ENCODE measurements around the gene ELSPBP1. TPM values are rescaled to one million over a fixed set of nuclear protein-coding genes. Genes with fewer than 3 reads are reported as not detected.
A peak's percentile ranks its signal among the peaks of the same experiment; 100 is the strongest.
"Not testable (repeated sequence)": the region's sequence is repeated elsewhere in the genome, so short reads cannot be mapped to it uniquely, and the experiment has no call there.

ELSPBP1 gene
- polyA plus RNA-seq, 3 donors from 2014 or later, result not detected

DNA sequence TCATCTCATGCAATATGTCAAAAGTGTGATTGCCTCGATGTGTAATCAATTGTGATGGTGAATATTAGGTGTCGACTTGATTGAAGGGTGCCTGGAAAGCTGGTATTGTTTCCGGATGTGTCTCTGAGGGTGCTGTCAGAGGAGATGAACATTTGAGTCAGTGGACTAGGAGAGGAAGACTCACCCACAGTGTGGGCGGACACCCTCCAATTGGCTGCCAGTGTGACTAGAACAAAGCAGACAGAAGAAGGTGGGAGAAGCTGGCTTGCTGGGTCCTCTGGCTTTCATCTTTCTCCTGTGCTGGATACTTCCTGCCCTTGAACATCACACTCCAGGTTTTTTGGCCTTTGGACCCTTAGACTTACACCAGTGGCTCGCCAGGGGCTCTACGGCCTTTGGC lies 64.9 kb downstream of the ELSPBP1 start:
- Mint-ChIP-seq H3K27ac (no peak overlapping the region), H3K27me3 (ENCODE audit: low read depth in 3 of 3) (peaks cover 0 to 10% (median 5%) of the 10 kb centered on the region in 3 donors), H3K4me1 (no peaks in the 10 kb centered on the region), H3K36me3 (no peaks in the 10 kb centered on the region), H3K9me3 (no peaks in the 10 kb centered on the region), H3K4me3 (no peak overlapping the region)
- no peak for DNase-seq

DNA sequence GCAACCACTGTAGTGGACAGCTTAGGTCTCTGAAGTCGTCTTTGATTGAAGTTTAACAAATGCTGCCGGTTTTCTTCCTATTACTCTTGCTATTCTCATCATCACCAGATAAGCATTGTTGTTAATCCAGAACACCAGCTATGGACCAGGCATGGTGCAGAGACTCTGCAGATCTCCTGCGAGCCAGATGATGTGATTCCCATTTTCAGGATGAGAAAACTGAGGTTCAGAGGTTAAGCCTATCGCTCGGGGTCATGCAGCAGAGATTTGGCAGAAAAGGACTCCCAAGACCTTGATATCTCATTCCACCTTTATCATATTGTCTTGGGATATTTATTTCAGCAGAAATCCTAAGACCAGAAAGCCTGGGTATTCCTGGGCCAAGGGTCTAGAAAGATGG lies 65.9 kb downstream of the ELSPBP1 start:
- Mint-ChIP-seq H3K27ac (peak overlapping the region in 1 of 6 donors; percentile 40), H3K4me3 (no peak overlapping the region), H3K36me3 (no peaks in the 10 kb centered on the region), H3K4me1 (no peaks in the 10 kb centered on the region), H3K27me3 (ENCODE audit: low read depth in 3 of 3) (peaks cover 0 to 10% (median 5%) of the 10 kb centered on the region in 3 donors), H3K9me3 (no peaks in the 10 kb centered on the region)
- no peak for DNase-seq

DNA sequence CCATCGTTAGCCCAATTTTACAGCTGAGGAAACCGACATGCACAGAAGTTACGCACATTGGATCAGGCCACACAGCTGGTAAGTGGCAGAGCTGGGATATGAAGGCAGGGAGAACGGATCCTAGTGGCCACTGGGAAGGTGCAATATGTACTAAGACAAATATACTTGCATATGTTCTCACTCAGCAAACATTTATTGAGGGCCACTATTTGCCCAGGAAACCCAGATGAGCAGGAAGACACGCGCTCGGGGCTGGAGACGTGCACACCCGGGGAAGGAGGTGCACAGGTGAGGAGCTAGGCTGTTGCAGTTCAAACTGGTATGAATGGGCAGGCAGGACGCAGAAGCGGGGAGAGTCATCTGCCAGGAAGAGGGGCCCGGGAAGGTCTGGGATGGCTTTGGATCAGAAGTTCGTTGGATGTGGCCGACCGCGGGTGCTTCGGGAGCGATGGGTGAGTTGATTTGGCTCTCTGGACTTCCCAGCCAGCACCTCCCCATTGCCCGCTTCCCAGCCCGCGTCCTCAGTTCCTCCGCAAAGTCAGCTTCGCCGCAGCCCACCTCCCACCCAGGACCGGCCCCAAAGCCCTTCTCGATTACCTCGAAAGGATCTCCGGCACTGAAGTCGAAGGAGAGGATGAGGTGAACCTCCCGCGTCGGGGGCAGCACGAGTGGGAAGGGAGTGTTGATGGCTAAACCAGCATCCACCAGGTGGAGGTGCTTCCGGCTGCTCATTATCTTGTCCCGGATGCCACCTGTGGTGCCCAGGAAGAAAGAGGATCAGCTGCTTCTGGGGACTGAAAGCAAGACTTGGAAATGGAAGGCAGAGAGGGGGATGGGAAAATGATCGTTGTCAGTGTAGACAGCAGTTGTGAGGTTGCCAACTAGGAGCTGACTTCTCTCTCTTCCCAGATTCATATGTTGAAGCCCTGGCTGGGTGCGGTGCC lies 67.2 kb downstream of the ELSPBP1 start:
- no peak for DNase-seq
- Mint-ChIP-seq H3K36me3 (no peaks in the 10 kb centered on the region), H3K4me3 (no peak overlapping the region), H3K27me3 (ENCODE audit: low read depth in 3 of 3) (peaks cover 0 to 10% (median 5%) of the 10 kb centered on the region in 3 donors), H3K4me1 (no peaks in the 10 kb centered on the region), H3K27ac (no peak overlapping the region), H3K9me3 (no peaks in the 10 kb centered on the region)

DNA sequence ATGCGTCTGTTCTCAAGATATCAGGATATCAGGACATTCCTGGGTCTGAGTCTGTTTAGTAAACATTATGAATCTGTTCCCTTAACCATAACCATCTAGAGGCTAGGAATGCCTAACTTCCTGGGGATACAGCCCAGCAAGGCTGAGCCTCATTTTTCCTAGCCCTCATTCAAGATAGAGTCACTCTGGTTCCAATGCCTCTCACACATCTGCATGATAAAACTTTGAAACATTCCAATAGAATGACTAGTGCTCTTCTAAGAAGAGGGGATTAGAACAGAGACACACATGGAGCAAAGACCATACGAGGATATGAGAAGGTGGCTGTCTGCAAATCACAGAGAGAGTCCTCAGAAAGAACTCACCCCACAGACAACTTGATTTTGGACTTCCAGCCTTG lies 70.1 kb downstream of the ELSPBP1 start:
- Mint-ChIP-seq H3K9me3 (no peaks in the 10 kb centered on the region), H3K27ac (no peak overlapping the region), H3K4me3 (no peak overlapping the region), H3K36me3 (no peaks in the 10 kb centered on the region), H3K4me1 (no peaks in the 10 kb centered on the region), H3K27me3 (ENCODE audit: low read depth in 3 of 3) (peaks cover 0 to 10% (median 5%) of the 10 kb centered on the region in 3 donors)
- no peak for DNase-seq

DNA sequence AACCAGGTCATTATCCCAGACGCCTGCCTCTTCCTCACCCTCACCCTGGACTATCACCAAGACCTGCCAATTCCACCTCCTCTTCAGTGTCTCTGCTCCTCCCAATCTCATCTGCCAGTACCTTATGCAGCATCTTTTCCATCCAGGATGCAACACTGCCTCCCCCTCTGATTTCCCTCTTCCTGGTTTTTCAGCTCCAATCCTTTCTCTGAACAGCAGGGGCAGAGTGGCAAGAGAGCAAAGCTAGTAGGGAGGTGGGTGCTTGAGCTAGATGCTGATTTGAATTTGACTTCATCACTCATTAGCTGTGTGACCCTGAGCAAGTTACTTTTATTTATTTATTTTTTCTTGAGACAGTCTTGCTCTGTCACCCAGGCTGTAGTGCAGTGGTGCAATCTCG lies 75.0 kb downstream of the ELSPBP1 start:
- DNase-seq, result no peak
- Mint-ChIP-seq H3K4me3 (no peak overlapping the region), H3K4me1 (no peaks in the 10 kb centered on the region), H3K27ac (no peak overlapping the region), H3K27me3 (ENCODE audit: low read depth in 3 of 3) (peaks cover 0 to 5% (median 3%) of the 10 kb centered on the region in 3 donors), H3K9me3 (no peaks in the 10 kb centered on the region), H3K36me3 (no peaks in the 10 kb centered on the region)

DNA sequence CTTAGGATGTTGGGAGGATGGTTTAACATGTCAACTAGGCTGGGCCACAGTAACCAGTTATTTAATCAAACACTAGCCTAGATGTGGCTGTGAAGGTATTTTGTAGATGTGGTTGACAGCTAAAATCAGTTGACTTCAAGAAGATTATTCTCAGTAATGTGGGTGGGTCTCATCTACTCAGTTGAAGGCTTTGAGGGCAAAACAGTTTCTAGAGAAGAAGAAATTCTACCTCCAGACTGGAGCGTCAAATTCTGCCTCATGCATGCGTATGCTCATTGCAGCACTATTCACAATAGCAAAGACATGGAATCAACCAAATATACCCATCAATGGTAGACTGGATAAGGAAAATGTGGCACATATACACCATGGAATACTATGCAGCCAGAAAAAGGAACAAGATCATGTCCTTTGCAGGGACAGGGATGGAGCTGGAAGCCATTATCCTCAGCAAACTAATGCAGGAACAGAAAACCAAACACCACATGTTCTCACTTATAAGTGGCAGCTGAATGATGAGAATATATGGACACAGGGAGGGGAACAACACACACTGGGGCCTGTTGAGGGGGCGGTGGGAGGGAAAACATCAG lies 75.8 kb downstream of the ELSPBP1 start:
- not testable (repeated sequence) for H3K4me1 Mint-ChIP-seq; H3K36me3 Mint-ChIP-seq; H3K27me3 Mint-ChIP-seq (ENCODE audit: low read depth in 3 of 3); H3K27ac Mint-ChIP-seq; DNase-seq; H3K4me3 Mint-ChIP-seq; H3K9me3 Mint-ChIP-seq

Other genes with a start within 250 kb of the ELSPBP1 start
- gene NOP53, start 249.1 kb upstream of the ELSPBP1 start, polyA plus RNA-seq, result 100 to 1,000 TPM in 2 of 3 donors, 10 to 100 TPM in 1; 72.0 to 234 (median 101) TPM
- 100 to 1,000 TPM; 294 to 618 (median 368) TPM for gene SELENOW, start 215.9 kb upstream of the ELSPBP1 start, polyA plus RNA-seq
- gene TPRX1, start 190.1 kb upstream of the ELSPBP1 start, polyA plus RNA-seq, result not detected
- gene CRX, start 172.7 kb upstream of the ELSPBP1 start, polyA plus RNA-seq, result not detected
- gene TPRX2, start 135.4 kb upstream of the ELSPBP1 start, polyA plus RNA-seq, result not detected
- not detected for gene SULT2A1, start 108.3 kb upstream of the ELSPBP1 start, polyA plus RNA-seq
- gene BSPH1, start 2.5 kb upstream of the ELSPBP1 start, polyA plus RNA-seq, result not detected
- gene CABP5, start 49.4 kb downstream of the ELSPBP1 start, polyA plus RNA-seq, result under 1 TPM in 1 of 3 donors, not detected in 2; 0.69 TPM
- under 1 TPM in 1 of 3 donors, not detected in 2; 0.37 TPM for gene PLA2G4C, start 116.2 kb downstream of the ELSPBP1 start, polyA plus RNA-seq
- gene LIG1, start 175.7 kb downstream of the ELSPBP1 start, polyA plus RNA-seq, result 10 to 100 TPM; 13.1 to 26.0 (median 17.3) TPM
- 1 to 10 TPM in 1 of 3 donors, under 1 TPM in 1, not detected in 1; 0.54 to 1.3 TPM for gene ZSWIM9, start 176.0 kb downstream of the ELSPBP1 start, polyA plus RNA-seq